Hepatocyte (in vitro differentiated cells): Measurements from ENCODE around the gene GPR179. TPM values are rescaled to one million over a fixed set of nuclear protein-coding genes. Genes with fewer than 3 reads are reported as not detected.

Experiments used
- DNase-seq: peaks from one replicate; pipeline ENCODE4 v3.0.0-alpha.2; 2016; ENCODE audit warnings: low spot score
- H2AFZ ChIP-seq: fragments of 200-600 bp; sonication (generic); 2 replicates; pipeline ENCODE4 v1.6.0; 2016; ENCODE audit warnings: antibody characterized with exemption, mild to moderate bottlenecking
- H3K27ac ChIP-seq: fragments of 200-600 bp; sonication (generic); 2 replicates; pipeline ENCODE4 v1.5.1; 2016; ENCODE audit warnings: mild to moderate bottlenecking
- H3K27me3 ChIP-seq: fragments of 200-600 bp; sonication (generic); 2 replicates; pipeline ENCODE4 v1.6.1; 2016
- H3K36me3 ChIP-seq: fragments of 200-600 bp; sonication (generic); replicated peaks from 2 replicates; pipeline ENCODE4 v1.5.1; 2016; ENCODE audit warnings: low read depth; ENCODE audit not compliant: insufficient read depth
- H3K4me1 ChIP-seq: fragments of 200-600 bp; sonication (generic); 2 replicates; pipeline ENCODE4 v1.5.1; 2016; ENCODE audit warnings: mild to moderate bottlenecking, moderate library complexity; ENCODE audit not compliant: insufficient read depth
- H3K4me2 ChIP-seq: fragments of 200-600 bp; sonication (generic); 2 replicates; pipeline ENCODE4 v1.6.0; 2016
- H3K4me3 ChIP-seq: fragments of 200-600 bp; sonication (generic); 2 replicates; pipeline ENCODE4 v1.5.1; 2016; ENCODE audit warnings: mild to moderate bottlenecking
- H3K79me2 ChIP-seq: fragments of 200-600 bp; sonication (generic); 2 replicates; pipeline ENCODE4 v1.6.0; 2017; ENCODE audit warnings: mild to moderate bottlenecking
- H3K9me2 ChIP-seq: fragments of 200-600 bp; sonication (generic); replicated peaks from 2 replicates; pipeline ENCODE4 v1.6.0; 2017; ENCODE audit warnings: mild to moderate bottlenecking; ENCODE audit not compliant: insufficient read depth
- H3K9me3 ChIP-seq: fragments of 200-600 bp; sonication (generic); 2 replicates; pipeline ENCODE4 v1.5.1; 2016; ENCODE audit warnings: low read depth, mild to moderate bottlenecking
- H4K20me1 ChIP-seq: fragments of 200-600 bp; sonication (generic); 2 replicates; pipeline ENCODE4 v1.6.0; 2016; ENCODE audit warnings: mild to moderate bottlenecking; ENCODE audit not compliant: insufficient read depth, poor library complexity, severe bottlenecking
- CTCF ChIP-seq: fragments of 200-600 bp; sonication (generic); IDR thresholded peaks from 2 replicates; pipeline ENCODE4 v1.5.1; 2016; ENCODE audit warnings: antibody characterized with exemption, mild to moderate bottlenecking; ENCODE audit not compliant: poor library complexity
- EZH2 ChIP-seq: fragments of 200-600 bp; sonication (generic); IDR thresholded peaks from 2 replicates; pipeline ENCODE4 v1.6.1; 2016; ENCODE audit warnings: antibody characterized with exemption, mild to moderate bottlenecking, borderline replicate concordance
- EZH2phosphoT487 ChIP-seq: fragments of 200-600 bp; sonication (generic); IDR thresholded peaks from one replicate; pipeline ENCODE4 v1.6.1; 2018; ENCODE audit warnings: antibody characterized with exemption, mild to moderate bottlenecking, low read depth, moderate library complexity; ENCODE audit not compliant: unreplicated experiment, severe bottlenecking
- WGBS: methylation state at CpG from one replicate; pipeline ENCODE4 v1.1.6; 2016; ENCODE audit warnings: low lambda C conversion rate; ENCODE audit errors: missing lambda C conversion rate; 5-methylcytosine and 5-hydroxymethylcytosine counted together
- polyA plus RNA-seq: library from polyadenylated mRNA; unstranded; fragments of >200 nt; fragmentation: Nextera tagmentation; extraction: Ambion mirVana; gene quantifications from 2 replicates; pipeline ENCODE4 v1.2.1, GENCODE V29; 2016
- total RNA-seq: library from RNA; depleted of rRNA; stranded (reverse); fragments of >200 nt; gene quantifications from 2 replicates; pipeline ENCODE4 v1.2.3, GENCODE V29; 2014

The GPR179 gene
- total and polyA plus RNA-seq, 2 experiments from 2014 or later: 0.03 to 0.19 TPM

GRCh38 chr17:38364741-38365140 lies 21.0 kb upstream of the GPR179 start:
- Histone ChIP-seq H3K36me3 (no peaks in the 10 kb centered on the region), H3K79me2 (peaks cover 34% of the 10 kb centered on the region), H3K4me1 (peaks cover 3% of the 10 kb centered on the region), H3K9me3 (no peaks in the 10 kb centered on the region), H3K9me2 (no peaks in the 10 kb centered on the region), H3K4me3 (no peak overlapping the region), H3K4me2 (no peak overlapping the region), H2AFZ (no peak overlapping the region), H3K27ac (no peak overlapping the region), H3K27me3 (no peaks in the 10 kb centered on the region), H4K20me1 (peaks cover 10% of the 10 kb centered on the region)
- TF ChIP-seq EZH2 (no peak), CTCF (no peak), EZH2phosphoT487 (no peak)
- DNase-seq: no peak
- 95% methylated on average over 8 of the region's 8 CpGs for WGBS

- DNase-seq: no peak
- Histone ChIP-seq H2AFZ (no peak overlapping the region), H3K9me3 (no peaks in the 10 kb centered on the region), H3K36me3 (no peaks in the 10 kb centered on the region), H3K27ac (no peak overlapping the region), H3K4me3 (no peak overlapping the region), H3K27me3 (no peaks in the 10 kb centered on the region), H3K4me1 (peaks cover 15% of the 10 kb centered on the region), H4K20me1 (peaks cover 17% of the 10 kb centered on the region), H3K9me2 (no peaks in the 10 kb centered on the region), H3K79me2 (peaks cover 52% of the 10 kb centered on the region), H3K4me2 (no peak overlapping the region)
- 93% methylated on average over 5 of the region's 5 CpGs for WGBS
- TF ChIP-seq CTCF: no peak
- TF ChIP-seq EZH2: no peak
- TF ChIP-seq EZH2phosphoT487: no peak
Measured at GRCh38 chr17:38363016-38363415, 19.3 kb upstream of the GPR179 start.

- no peak overlapping the region for H2AFZ ChIP-seq
- no peak for TF ChIP-seq CTCF
- no peak for TF ChIP-seq EZH2phosphoT487
- TF ChIP-seq EZH2: no peak
- 75% methylated on average over 5 of the region's 5 CpGs for WGBS
- H3K4me1 ChIP-seq: peaks cover 27% of the 10 kb centered on the region
- H3K27ac ChIP-seq: no peak overlapping the region
- no peaks in the 10 kb centered on the region for H3K9me3 ChIP-seq
- H3K4me3 ChIP-seq: no peak overlapping the region
- no peak overlapping the region for H3K4me2 ChIP-seq
- DNase-seq: no peak
- peaks cover 62% of the 10 kb centered on the region for H3K79me2 ChIP-seq
- H3K27me3 ChIP-seq: no peaks in the 10 kb centered on the region
- no peaks in the 10 kb centered on the region for H3K9me2 ChIP-seq
- no peaks in the 10 kb centered on the region for H3K36me3 ChIP-seq
- H4K20me1 ChIP-seq: peaks cover 20% of the 10 kb centered on the region
Measured at GRCh38 chr17:38361694-38362465, 18.1 kb upstream of the GPR179 start.
